WERI-Rb-1 (cell line): ENCODE data around the gene TAS1R3.

ENCODE experiments used
- DNase-seq: peaks from one replicate; pipeline ENCODE4 v3.0.0-alpha.2; 2020
- H3K27ac ChIP-seq: fragments of 250-450 bp; sonication (Bioruptor Pico); 2 replicates; pipeline ENCODE4 v1.5.1; 2020; ENCODE audit warnings: mild to moderate bottlenecking, moderate library complexity
- H3K27me3 ChIP-seq: fragments of 250-450 bp; sonication (Bioruptor Pico); 2 replicates; pipeline ENCODE4 v1.5.1; 2021; ENCODE audit warnings: mild to moderate bottlenecking, low read depth, moderate library complexity; ENCODE audit not compliant: insufficient read depth, severe bottlenecking
- H3K36me3 ChIP-seq: fragments of 250-450 bp; sonication (Bioruptor Pico); 2 replicates; pipeline ENCODE4 v1.5.1; 2020; ENCODE audit warnings: mild to moderate bottlenecking, moderate library complexity
- H3K4me3 ChIP-seq: 2 replicates; pipeline ENCODE4 v1.5.1; 2011; ENCODE audit warnings: low read depth, mild to moderate bottlenecking, control low read depth, low read length
- H3K9me3 ChIP-seq: fragments of 250-450 bp; sonication (Bioruptor Pico); 2 replicates; pipeline ENCODE4 v1.5.1; 2021; ENCODE audit warnings: mild to moderate bottlenecking, moderate library complexity; ENCODE audit not compliant: severe bottlenecking
- CTCF ChIP-seq: IDR thresholded peaks from 2 replicates; pipeline ENCODE4 v1.5.1; 2011; ENCODE audit warnings: low read depth, mild to moderate bottlenecking, control low read depth, inconsistent platforms, low read length

The TAS1R3 gene

GRCh38 chr1:1359664-1360468, 28.8 kb downstream of the TAS1R3 start:
- TF ChIP-seq CTCF = no peak
- no peaks in the 10 kb centered on the region for H3K27me3 ChIP-seq
- H3K4me3 ChIP-seq = no peak overlapping the region
- H3K36me3 ChIP-seq = peaks cover 3% of the 10 kb centered on the region
- DNase-seq = peak; percentile 51
- no peaks in the 10 kb centered on the region for H3K9me3 ChIP-seq
- peak overlapping the region; percentile 95 for H3K27ac ChIP-seq

GRCh38 chr1:1360506-1361169, 29.6 kb downstream of the TAS1R3 start:
- DNase-seq = peak; percentile 47
- no peak for TF ChIP-seq CTCF
- peaks cover 3% of the 10 kb centered on the region; the same call in 1 of the 2 replicates for H3K36me3 ChIP-seq
- peak overlapping the region; percentile 95 for H3K27ac ChIP-seq
- no peaks in the 10 kb centered on the region for H3K9me3 ChIP-seq
- no peak overlapping the region for H3K4me3 ChIP-seq
- no peaks in the 10 kb centered on the region for H3K27me3 ChIP-seq

DNA sequence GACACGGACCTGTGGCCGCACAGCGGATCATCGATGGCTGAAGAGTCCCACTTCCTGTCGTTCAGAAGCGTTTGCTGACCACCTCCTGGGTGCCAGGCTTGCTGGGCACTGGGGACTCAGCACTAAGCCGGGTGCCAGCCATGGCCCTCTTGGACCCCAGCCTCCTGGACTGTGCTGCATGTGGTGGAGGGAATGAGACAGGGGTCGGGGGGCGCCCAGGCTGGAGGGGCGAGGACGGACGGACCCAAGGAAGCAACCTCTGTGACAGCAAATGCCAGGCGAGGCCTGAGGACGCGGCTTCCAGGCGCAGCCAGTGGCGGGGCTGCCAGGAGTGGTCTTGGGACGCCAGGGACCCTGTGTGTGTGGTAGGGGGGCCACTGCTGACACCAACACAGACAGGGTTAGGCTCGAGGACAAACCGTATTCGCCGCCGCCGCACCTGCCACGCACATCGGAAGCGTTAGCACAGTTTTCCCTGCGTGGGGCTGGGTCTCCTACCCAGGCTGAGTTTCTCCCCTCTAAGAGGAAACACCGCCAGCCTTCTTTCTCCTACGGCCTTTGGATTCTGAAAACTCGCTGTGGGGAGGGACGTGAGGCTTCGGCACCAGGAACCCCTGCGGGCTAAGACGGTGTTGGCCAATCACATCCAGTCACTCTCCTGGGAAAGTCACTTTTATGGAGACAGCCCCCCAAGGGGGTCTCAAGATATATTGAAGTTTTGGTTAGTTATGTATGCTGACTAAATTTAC, 30.3 kb downstream of the TAS1R3 start:
- no peak for TF ChIP-seq CTCF
- H3K36me3 ChIP-seq = peaks cover 3% of the 10 kb centered on the region; the same call in 1 of the 2 replicates
- DNase-seq = no peak
- no peaks in the 10 kb centered on the region for H3K27me3 ChIP-seq
- H3K9me3 ChIP-seq = peaks cover 7% of the 10 kb centered on the region
- peak overlapping the region; percentile 14; the same call in 1 of the 2 replicates for H3K27ac ChIP-seq
- H3K4me3 ChIP-seq = no peak overlapping the region

DNA sequence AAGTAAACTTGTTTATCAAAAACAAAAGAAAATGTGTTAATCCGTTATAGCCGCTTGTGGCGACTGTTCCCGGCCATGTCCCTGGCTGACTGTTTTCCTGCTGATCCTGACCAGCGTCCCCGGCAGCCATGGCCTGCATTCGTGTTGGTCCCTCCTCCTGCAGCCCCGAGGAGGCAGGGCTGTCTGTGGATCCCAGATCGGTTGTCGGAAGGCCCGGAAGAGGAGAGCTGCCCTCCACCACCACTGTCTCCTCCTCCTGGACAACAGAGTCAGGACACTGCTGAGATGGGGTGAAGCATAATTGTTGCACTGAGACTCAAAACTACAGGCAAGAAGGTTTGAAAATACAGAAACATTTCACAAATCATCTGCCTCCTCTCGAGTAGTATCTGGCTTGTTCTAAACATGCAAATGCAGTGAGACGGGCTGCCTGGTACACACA, 30.9 kb downstream of the TAS1R3 start:
- no peak overlapping the region for H3K4me3 ChIP-seq
- TF ChIP-seq CTCF = no peak
- H3K27ac ChIP-seq = no peak overlapping the region
- DNase-seq = no peak
- peaks cover 11% of the 10 kb centered on the region for H3K9me3 ChIP-seq
- H3K27me3 ChIP-seq = no peaks in the 10 kb centered on the region
- H3K36me3 ChIP-seq = no peaks in the 10 kb centered on the region; the same call in 1 of the 2 replicates

- H3K4me3 ChIP-seq = no peak overlapping the region
- H3K9me3 ChIP-seq = peaks cover 15% of the 10 kb centered on the region
- no peak overlapping the region for H3K27ac ChIP-seq
- H3K36me3 ChIP-seq = no peaks in the 10 kb centered on the region
- no peaks in the 10 kb centered on the region for H3K27me3 ChIP-seq
- DNase-seq = no peak
- TF ChIP-seq CTCF = no peak
Measured at GRCh38 chr1:1364266-1364665, 33.2 kb downstream of the TAS1R3 start.
